GM15510 (cell line): ENCODE results near the gene RIC1.

Experiments
- POLR2A ChIP-seq: IDR thresholded peaks from 3 replicates; pipeline ENCODE4 v1.6.1; 2011; ENCODE audit warnings: borderline replicate concordance; ENCODE audit not compliant: insufficient read length; ENCODE audit errors: extremely low read depth

Gene RIC1, protein sequence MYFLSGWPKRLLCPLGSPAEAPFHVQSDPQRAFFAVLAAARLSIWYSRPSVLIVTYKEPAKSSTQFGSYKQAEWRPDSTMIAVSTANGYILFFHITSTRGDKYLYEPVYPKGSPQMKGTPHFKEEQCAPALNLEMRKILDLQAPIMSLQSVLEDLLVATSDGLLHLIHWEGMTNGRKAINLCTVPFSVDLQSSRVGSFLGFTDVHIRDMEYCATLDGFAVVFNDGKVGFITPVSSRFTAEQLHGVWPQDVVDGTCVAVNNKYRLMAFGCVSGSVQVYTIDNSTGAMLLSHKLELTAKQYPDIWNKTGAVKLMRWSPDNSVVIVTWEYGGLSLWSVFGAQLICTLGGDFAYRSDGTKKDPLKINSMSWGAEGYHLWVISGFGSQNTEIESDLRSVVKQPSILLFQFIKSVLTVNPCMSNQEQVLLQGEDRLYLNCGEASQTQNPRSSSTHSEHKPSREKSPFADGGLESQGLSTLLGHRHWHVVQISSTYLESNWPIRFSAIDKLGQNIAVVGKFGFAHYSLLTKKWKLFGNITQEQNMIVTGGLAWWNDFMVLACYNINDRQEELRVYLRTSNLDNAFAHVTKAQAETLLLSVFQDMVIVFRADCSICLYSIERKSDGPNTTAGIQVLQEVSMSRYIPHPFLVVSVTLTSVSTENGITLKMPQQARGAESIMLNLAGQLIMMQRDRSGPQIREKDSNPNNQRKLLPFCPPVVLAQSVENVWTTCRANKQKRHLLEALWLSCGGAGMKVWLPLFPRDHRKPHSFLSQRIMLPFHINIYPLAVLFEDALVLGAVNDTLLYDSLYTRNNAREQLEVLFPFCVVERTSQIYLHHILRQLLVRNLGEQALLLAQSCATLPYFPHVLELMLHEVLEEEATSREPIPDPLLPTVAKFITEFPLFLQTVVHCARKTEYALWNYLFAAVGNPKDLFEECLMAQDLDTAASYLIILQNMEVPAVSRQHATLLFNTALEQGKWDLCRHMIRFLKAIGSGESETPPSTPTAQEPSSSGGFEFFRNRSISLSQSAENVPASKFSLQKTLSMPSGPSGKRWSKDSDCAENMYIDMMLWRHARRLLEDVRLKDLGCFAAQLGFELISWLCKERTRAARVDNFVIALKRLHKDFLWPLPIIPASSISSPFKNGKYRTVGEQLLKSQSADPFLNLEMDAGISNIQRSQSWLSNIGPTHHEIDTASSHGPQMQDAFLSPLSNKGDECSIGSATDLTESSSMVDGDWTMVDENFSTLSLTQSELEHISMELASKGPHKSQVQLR (N-terminal part only)

DNA sequence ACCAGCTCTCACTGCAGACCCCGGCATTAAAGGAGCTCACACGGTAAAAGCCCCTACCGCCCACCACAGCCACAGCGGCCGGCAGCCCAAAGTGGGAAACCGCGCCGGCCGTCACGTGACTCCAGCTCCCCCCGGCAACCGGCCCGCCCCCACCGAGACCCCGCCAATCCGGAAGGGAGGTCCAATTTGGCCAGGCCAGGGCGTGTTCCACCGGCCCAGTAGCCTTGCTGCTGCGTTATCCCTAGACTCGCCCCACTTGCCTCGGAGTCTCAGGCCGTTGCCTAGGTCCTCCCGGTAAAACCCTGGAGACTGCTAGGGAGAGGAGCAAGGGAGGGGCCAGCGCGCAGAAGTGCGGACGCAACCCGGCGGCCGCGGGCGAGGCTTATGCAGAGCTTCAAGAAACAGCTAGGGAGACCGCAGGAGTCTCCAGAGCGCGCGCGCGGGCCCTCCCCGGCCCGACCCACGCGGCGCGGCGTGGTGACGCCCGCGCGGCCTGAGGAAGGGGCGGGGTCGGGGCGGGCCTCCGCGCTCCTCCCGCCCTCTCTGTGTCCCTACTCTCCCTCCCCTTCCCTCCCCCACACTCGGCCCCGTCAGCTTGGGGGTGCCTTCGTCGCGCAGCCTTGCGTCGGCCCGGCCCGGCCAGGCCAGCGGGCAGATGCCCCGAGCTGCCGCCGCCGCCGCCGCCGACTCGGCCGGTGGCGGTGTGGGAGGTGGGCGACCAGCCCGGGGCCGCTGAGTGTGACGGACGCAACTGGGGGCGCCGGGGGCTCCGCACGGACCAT lies at the start of gene RIC1:
RIC1 (plus strand) TSS at position 578 of the 782 bp plus-strand sequence; CDS start at position 781, 203 bp downstream.
- peak; percentile 98 for TF ChIP-seq POLR2A

DNA sequence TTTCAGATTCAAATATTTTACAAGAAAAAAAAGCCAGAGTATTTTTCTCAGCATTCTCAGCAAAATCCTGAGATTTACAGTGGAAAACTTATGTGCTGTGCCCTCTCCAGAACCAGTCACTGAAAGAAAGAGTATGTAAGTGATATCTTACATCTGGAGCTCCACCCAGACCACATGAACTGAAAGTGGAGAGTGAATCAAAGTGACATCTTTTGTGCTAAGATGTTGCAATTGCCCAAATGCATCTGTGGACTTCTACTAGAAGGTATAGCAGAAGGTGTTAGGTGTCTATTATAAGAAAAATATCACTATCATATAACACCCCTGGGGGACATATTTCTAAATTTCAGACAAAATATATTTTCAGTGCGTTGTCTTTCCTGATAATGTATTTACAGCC lies 49.0 kb upstream of the RIC1 start:
- no peak for TF ChIP-seq POLR2A

DNA sequence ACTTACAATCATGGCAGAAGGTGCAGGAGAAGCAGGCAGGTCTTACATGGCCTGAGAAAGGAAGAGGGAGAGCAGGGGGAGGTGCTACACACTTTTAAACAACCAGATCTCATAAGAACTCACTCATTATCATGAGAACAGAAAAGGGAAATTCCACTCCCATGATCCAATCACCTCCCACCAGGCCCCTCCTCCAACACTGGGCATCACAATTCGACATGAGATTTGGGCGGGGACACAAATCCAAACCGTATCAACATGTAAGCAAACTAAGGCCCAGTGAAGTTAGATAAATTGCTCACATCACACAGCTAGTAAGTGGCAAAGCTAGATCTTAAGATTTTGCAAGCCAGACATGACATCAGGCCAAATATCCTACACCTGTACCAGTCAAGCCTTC lies 48.3 kb upstream of the RIC1 start:
- TF ChIP-seq POLR2A, result no peak

DNA sequence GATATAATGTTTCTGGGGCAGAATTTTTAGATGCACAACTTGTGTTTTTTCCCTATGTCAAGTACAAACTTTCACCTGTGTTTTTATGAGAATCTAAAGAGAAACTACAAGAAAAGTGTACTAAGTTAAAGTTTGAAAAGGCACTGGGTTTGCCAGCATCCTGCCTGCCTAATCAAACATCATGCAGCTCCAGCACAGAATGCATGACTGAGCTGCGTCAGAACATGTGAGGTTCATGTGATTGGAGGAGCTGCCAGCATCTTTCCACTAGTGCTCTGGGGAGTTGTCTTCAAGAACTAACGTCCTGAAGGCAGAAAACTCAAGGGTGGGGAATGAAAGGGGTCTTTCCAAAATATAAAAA lies 46.1 kb upstream of the RIC1 start:
- TF ChIP-seq POLR2A, result no peak

DNA sequence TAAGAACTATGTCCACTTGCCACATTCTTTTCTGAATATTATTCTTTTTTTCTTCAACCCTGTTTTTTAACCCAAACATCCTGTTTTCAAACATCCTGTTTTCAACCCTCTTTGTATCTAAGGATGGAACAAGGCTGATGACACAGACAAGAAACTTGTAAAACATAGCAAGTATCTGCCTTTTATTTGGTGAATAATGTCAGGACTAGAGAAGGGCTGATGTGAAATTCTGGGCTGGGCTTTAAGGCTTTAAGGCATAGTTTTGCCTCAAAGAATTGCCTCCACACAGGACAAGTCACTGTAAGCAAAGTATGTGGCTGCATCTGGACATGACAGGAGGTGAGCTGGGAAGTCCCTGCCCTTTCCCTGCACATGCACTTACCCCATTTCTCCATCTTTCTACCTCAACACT lies 42.5 kb upstream of the RIC1 start:
- peak; percentile 19 for TF ChIP-seq POLR2A

DNA sequence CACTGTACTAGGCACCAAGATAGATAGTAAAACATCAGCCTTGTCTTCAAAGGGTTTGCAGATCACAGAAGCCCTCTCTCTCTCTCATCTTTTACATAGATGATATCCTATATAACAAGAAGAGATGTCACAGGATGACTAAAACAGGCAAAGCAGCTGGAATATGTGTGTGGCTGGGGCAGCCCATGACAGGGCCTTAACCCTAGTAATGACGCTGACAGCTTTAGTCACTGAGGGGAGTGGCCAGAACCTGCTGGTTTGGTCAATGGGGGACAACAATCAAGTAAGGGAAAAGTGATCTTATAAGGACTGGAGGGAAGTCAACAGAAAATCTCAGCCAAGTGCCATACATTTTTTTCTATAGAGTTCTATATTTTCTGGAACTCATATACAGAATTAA lies 41.9 kb upstream of the RIC1 start:
- no peak for TF ChIP-seq POLR2A

DNA sequence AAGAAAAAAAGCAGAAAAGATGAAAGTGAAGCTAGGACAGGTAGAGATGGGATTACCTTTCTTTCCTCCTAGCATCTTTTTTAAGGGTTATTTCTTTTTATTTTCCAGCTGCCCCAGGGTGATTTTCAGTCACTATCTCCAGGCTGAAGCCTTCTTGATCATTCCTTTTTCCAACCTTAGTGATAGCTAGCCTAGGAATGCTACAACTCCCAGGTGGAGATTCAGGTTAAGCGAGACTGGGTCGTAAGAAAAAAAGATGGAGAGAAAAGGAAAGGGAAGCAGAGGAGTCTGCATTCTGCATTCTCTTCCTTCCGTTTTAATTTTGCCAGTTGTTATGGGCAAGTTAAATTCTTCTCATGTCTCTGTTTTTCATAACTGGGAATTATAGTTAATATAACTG lies 36.7 kb upstream of the RIC1 start:
- TF ChIP-seq POLR2A, result no peak

DNA sequence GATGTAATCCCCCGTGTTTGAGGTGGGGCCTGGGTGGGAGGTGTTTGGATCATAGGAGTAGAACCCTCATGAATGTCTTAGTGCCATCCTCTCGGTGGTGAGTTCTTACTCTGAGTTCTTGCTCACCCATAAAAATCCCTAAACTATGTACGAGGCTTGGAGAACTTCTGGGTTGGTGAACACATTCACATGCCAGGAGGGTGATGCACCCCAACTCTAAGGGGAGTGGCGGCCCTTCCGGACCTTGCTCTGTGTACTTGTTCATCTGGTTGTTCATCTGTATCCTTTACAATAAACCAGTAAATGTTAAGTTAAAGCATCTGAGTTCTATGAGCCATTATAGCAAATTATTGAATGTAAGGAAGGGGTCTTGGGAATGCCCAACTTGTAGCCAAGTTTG lies 36.0 kb upstream of the RIC1 start:
- TF ChIP-seq POLR2A, result no peak

DNA sequence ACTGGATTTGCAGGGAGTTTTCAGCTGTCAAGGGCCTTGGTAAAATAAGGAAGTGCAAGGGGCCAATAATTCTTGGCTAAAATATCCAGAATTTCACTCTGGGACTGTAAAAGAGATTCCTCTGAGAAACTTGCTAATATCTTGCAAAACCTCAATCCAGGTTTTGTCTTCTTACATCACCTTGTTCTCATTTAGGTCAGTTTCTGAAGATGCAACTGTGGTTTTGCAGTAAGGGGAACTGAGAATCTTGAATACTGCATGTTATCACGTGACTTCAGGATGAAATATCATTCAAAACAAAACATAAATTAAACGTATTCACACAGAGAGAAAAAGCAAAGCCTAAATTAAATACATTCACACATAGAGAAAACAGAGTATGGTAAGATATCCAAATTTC lies 35.0 kb upstream of the RIC1 start:
- TF ChIP-seq POLR2A, result no peak

DNA sequence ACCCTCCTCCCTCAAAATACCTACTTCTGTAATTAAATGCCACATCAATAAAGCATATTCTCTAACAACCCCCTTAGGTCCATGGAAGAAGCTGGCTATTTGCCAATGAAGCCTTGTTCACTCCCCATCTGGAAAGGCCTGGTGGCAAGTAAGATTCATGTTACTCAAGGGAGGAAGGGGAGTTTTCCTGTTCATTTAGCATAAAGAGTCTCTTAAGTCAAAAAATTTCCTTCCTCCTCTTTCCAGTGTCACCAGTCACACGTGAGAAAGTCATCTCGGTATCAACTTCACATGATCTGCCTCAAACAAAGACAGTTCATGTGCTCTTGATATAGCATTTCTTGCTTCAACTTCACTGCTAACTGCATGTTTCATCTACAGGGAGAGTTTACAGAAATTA lies 32.7 kb upstream of the RIC1 start:
- TF ChIP-seq POLR2A, result no peak

DNA sequence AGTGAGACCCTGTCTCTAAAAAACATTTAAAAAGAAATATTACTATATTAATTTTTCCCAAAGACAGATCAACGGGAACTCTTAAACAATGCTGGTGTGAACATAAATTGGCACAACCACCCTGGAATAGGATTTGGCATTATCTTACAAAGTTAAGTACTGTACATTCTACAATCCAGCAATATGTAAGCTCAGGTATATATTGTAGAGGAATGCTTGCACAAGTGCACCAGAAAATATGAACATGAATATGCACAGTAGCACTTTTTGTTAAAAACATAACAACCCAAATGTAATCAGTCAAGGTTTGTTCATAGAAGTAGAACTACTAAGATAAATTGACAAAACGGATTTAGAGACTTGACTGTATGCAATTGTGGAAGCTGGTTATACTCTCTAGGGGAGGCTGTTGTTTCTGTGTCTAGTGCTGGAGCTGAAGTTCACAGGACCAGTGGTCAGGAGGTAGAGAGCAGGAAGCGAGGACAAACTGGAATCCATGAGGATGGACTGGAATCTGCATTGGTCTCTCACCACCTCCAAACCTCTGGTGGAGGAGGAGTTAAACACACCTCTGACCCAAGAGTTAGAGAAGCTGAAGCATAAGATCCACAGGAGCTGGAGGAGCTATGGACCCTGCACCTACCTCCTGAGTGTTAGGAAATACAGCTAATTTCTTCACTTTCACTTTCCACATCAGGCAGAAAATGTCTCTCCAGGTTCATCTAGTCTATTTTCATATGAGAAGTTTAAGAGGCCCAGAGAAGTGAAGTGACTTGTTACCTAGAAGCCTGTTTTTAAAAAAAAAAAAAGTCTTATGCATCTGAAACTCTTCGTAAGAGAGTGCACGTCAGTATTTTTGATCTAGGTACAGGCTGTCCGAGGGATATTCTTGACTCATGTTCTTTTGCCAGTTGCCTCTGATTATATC lies 20.3 kb upstream of the RIC1 start:
- no peak for TF ChIP-seq POLR2A

DNA sequence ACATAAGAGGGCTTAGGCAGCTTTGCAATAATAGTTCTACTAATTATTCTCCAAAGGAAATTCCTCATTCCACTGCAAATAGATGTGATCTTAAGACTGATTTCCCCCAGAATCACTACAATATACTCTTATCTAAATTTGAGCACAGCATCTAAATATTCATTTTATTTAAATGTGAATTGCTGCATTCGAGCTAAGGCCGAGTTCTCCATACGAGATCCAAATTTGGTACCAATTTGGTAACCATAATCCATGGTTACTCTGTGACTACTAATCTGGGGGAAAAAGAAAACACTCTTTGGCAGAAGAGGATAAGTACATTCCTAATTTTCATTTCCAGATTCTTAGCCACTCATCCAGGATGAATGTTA lies 19.7 kb upstream of the RIC1 start:
- TF ChIP-seq POLR2A, result no peak

DNA sequence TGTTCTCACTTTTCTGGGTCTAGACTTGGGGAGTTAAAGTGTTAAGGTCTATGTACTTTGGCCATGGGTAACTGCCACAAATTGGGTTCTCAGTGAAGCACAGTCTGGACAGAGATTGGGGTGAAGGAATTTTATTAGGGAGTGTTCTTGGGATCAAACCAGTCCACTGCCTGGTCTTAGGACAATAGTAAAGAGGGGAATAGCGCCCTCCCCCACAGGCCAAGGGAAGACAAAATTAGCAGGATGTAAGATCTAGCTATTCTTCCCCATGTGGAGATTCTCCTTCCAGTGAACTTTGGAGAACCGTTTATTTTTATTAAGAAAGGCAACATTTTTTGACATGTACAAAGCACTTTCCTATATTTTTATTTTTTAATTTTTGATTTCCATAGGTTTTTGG lies 18.4 kb upstream of the RIC1 start:
- TF ChIP-seq POLR2A, result no peak
